ENCODE data around the gene ASXL3.

GRCh38 chr18:33665187-33665586 is 87.2 kb downstream of the ASXL3 start:
- TF ChIP-seq JUND (IDR thresholded peaks at IDR 0.05) = no peak
- TF ChIP-seq YY1 (IDR thresholded peaks at IDR 0.05) = peak; percentile 24
- no peak for TF ChIP-seq CTCF (IDR thresholded peaks at IDR 0.05; ENCODE audit: low read depth, low read length, missing input control)
- TF ChIP-seq RXRA (IDR thresholded peaks at IDR 0.05) = peak in 1 of 2 donors; percentile 31
- no peak for TF ChIP-seq TAF1 (conservative IDR thresholded peaks at IDR 0.05)
- TF ChIP-seq RAD21 (IDR thresholded peaks at IDR 0.05) = peak in 1 of 2 donors; percentile 19
- peak; percentile 9 for TF ChIP-seq MAX (IDR thresholded peaks at IDR 0.05)

Data from liver (tissue), 3 donors.